ENCODE measurements around the gene SSU72.

Gene SSU72

DNA sequence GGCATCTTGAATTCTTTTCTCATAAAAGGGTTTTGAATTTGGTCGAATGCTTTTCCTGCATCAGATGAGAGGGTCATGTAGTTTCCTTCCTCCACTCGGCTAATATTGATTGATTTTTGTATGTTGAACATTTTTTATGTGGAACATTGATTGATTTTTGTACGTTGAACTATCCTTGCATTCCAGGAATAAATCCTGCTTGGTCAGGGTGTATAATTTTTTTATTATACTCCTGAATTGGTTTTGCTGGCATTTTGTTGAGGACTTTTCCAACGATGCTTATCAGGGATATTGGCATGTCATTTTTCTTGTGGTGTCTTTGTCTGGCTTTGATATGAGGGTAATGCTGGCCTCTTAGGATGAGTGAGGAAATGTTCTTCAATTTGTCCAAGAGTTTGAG is 42.7 kb downstream of the SSU72 start:
- H3K4me2 ChIP-seq (ENCODE audit: low read length), result no peak overlapping the region
- no peak overlapping the region for H3K9ac ChIP-seq (ENCODE audit: low read length)
- H2BK5ac ChIP-seq (ENCODE audit: low read length), result no peak overlapping the region
- no peaks in the 10 kb centered on the region for H3K79me1 ChIP-seq (ENCODE audit: low read length)
- no peak overlapping the region for H3K27ac ChIP-seq (ENCODE audit: low read depth, low read length)
- no peaks in the 10 kb centered on the region for H3K4me1 ChIP-seq (ENCODE audit: control insufficient read depth, low read depth, low read length)
- no peak overlapping the region for H3K4me3 ChIP-seq (ENCODE audit: low read length)
- no peak overlapping the region for H3K18ac ChIP-seq (ENCODE audit: low read length)
- no CpG with 5 or more reads among the region's 4 CpGs for WGBS (ENCODE audit: extremely low coverage, insufficient coverage, low lambda C conversion rate)
- no peak overlapping the region for H3K4ac ChIP-seq (ENCODE audit: low read depth, low read length)
- no peak overlapping the region for H3K56ac ChIP-seq (ENCODE audit: low read length)
- peaks cover 3% of the 10 kb centered on the region for H3K36me3 ChIP-seq (ENCODE audit: control insufficient read depth, insufficient read depth, low read length)
- no peaks in the 10 kb centered on the region for H3K27me3 ChIP-seq (ENCODE audit: insufficient read depth, low read length, poor library complexity)
- no peak overlapping the region for H2AK5ac ChIP-seq (ENCODE audit: low read length)
- no peaks in the 10 kb centered on the region for H3K79me2 ChIP-seq (ENCODE audit: control insufficient read depth, insufficient read depth, low read length)
- H4K8ac ChIP-seq (ENCODE audit: low read depth, low read length), result no peak overlapping the region
- H2BK15ac ChIP-seq (replicated peaks; ENCODE audit: low read depth), result no peak overlapping the region
- H4K5ac ChIP-seq (ENCODE audit: low read length), result no peak overlapping the region
- no peak for DNase-seq
- H2BK120ac ChIP-seq (ENCODE audit: low read depth, low read length), result no peak overlapping the region
- H3K23ac ChIP-seq (ENCODE audit: low read length), result no peak overlapping the region

DNA sequence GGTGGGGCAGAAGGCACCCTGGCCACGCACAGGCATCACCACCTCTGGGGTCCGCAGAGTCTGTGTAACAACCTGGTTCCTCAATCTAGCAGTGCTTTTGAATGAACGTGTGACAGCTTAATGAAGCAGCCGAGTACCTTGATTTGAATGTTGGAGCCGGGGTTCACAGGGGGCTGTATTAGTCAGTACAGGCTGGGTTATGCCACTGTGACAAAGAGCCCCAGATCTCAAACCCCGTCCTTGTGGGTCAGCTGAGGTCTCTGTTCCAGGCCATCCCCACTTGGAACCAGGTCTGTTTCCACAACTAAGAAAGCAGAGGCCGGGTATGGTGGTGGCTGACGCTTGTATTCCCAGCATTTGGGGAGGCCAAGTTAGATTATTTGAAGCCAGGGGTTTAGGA is 44.7 kb downstream of the SSU72 start:
- Histone ChIP-seq H3K4ac (ENCODE audit: low read depth, low read length) (no peak overlapping the region), H3K4me3 (ENCODE audit: low read length) (no peak overlapping the region), H3K4me1 (ENCODE audit: control insufficient read depth, low read depth, low read length) (no peaks in the 10 kb centered on the region), H3K27ac (ENCODE audit: low read depth, low read length) (no peak overlapping the region), H4K8ac (ENCODE audit: low read depth, low read length) (no peak overlapping the region), H3K56ac (ENCODE audit: low read length) (no peak overlapping the region), H3K79me1 (ENCODE audit: low read length) (no peaks in the 10 kb centered on the region), H3K18ac (ENCODE audit: low read length) (no peak overlapping the region), H3K23ac (ENCODE audit: low read length) (no peak overlapping the region), H3K4me2 (ENCODE audit: low read length) (no peak overlapping the region), H2BK120ac (ENCODE audit: low read depth, low read length) (no peak overlapping the region), H2BK5ac (ENCODE audit: low read length) (no peak overlapping the region), H3K27me3 (ENCODE audit: insufficient read depth, low read length, poor library complexity) (no peaks in the 10 kb centered on the region), H4K5ac (ENCODE audit: low read length) (no peak overlapping the region), H2BK15ac (replicated peaks; ENCODE audit: low read depth) (no peak overlapping the region), H2AK5ac (ENCODE audit: low read length) (no peak overlapping the region), H3K36me3 (ENCODE audit: control insufficient read depth, insufficient read depth, low read length) (peaks cover 3% of the 10 kb centered on the region), H3K79me2 (ENCODE audit: control insufficient read depth, insufficient read depth, low read length) (no peaks in the 10 kb centered on the region), H3K9ac (ENCODE audit: low read length) (no peak overlapping the region)
- WGBS (ENCODE audit: extremely low coverage, insufficient coverage, low lambda C conversion rate), result no CpG with 5 or more reads among the region's 8 CpGs
- no peak for DNase-seq

DNA sequence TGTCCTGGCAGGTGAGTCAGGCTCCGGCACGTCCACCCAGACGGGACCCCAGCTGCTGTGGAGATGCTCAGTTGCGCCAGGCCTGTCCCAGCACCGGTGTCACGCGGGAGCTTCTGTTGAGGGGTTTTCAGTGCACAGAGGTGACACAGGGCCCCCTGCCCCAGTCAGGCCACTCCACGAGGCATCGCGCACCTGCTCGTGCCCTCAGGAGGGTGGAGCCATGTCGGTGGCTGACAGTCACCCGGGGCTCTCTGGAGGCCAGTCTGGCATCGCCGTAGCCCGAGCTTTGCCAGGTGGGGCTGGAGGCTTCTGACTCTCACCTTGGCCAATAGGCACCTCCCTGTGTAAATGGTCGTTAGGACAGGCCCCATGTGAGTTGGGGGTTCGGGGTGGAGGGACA is 45.3 kb downstream of the SSU72 start:
- Histone ChIP-seq H2BK15ac (replicated peaks; ENCODE audit: low read depth) (no peak overlapping the region), H3K23ac (ENCODE audit: low read length) (no peak overlapping the region), H3K27ac (ENCODE audit: low read depth, low read length) (no peak overlapping the region), H3K79me2 (ENCODE audit: control insufficient read depth, insufficient read depth, low read length) (no peaks in the 10 kb centered on the region), H2BK5ac (ENCODE audit: low read length) (no peak overlapping the region), H3K4ac (ENCODE audit: low read depth, low read length) (no peak overlapping the region), H4K8ac (ENCODE audit: low read depth, low read length) (no peak overlapping the region), H3K9ac (ENCODE audit: low read length) (no peak overlapping the region), H3K4me3 (ENCODE audit: low read length) (no peak overlapping the region), H3K4me2 (ENCODE audit: low read length) (no peak overlapping the region), H2BK120ac (ENCODE audit: low read depth, low read length) (no peak overlapping the region), H3K79me1 (ENCODE audit: low read length) (no peaks in the 10 kb centered on the region), H4K5ac (ENCODE audit: low read length) (no peak overlapping the region), H3K27me3 (ENCODE audit: insufficient read depth, low read length, poor library complexity) (no peaks in the 10 kb centered on the region), H3K56ac (ENCODE audit: low read length) (no peak overlapping the region), H2AK5ac (ENCODE audit: low read length) (no peak overlapping the region), H3K4me1 (ENCODE audit: control insufficient read depth, low read depth, low read length) (no peaks in the 10 kb centered on the region), H3K36me3 (ENCODE audit: control insufficient read depth, insufficient read depth, low read length) (peaks cover 3% of the 10 kb centered on the region), H3K18ac (ENCODE audit: low read length) (no peak overlapping the region)
- no CpG with 5 or more reads among the region's 18 CpGs for WGBS (ENCODE audit: extremely low coverage, insufficient coverage, low lambda C conversion rate)
- no peak for DNase-seq

DNA sequence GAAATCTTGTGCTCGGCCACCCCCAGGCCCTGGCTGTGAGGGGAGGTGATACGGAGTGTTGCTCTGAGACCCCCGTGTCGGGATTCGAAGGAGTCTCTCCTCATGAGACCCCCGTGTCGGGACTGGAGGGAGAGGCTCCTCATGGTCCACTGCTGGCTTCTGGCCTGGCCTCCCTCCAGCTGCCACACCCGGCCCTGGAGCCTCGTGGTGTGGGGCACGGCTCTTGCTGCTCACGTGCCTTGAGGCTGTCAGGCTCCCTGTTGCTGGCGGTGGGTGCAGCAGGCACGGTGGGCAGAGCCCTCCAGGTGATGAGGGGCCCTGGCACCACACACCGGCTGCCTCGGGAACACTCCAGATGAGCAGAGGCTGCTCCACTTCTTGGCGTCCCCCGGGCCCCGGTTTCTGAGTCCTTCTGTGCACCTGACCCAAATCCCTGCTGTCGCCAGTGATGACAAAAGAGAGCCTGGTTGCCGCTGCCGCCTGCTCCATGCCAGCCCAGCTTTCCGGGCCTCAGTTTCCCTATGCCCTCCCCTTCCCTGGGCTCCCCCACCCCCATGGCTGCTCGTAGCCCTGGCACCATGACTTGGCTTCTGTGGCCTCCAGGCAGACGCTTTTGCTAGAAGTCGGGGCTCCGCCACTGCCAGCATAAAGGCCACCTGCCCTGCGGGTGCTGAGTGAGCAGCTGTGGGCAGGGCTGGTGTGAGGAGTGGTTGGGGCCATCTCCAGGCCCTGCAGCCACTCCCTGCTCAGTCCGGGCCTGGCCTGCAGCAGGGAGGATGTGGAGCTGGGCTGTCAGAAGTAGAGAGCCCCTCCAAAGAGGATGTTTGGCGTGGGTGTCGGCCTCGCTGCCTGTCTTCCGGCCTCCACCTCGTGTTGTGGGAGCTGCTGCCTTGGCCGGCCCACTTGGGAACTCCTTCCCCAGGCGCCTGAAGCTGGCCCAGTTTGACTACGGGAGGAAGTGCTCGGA is 46.1 kb downstream of the SSU72 start:
- H3K4ac ChIP-seq (ENCODE audit: low read depth, low read length), result no peak overlapping the region
- H3K79me1 ChIP-seq (ENCODE audit: low read length), result no peaks in the 10 kb centered on the region
- no peak overlapping the region for H3K4me3 ChIP-seq (ENCODE audit: low read length)
- H3K27me3 ChIP-seq (ENCODE audit: insufficient read depth, low read length, poor library complexity), result no peaks in the 10 kb centered on the region
- no peak overlapping the region for H3K27ac ChIP-seq (ENCODE audit: low read depth, low read length)
- no peak overlapping the region for H3K56ac ChIP-seq (ENCODE audit: low read length)
- no peak overlapping the region for H3K23ac ChIP-seq (ENCODE audit: low read length)
- H2BK120ac ChIP-seq (ENCODE audit: low read depth, low read length), result no peak overlapping the region
- no peak overlapping the region for H4K8ac ChIP-seq (ENCODE audit: low read depth, low read length)
- no peak overlapping the region for H2BK5ac ChIP-seq (ENCODE audit: low read length)
- no peak overlapping the region for H3K4me2 ChIP-seq (ENCODE audit: low read length)
- DNase-seq, result no peak
- no peaks in the 10 kb centered on the region for H3K4me1 ChIP-seq (ENCODE audit: control insufficient read depth, low read depth, low read length)
- no peak overlapping the region for H2BK15ac ChIP-seq (replicated peaks; ENCODE audit: low read depth)
- H4K5ac ChIP-seq (ENCODE audit: low read length), result no peak overlapping the region
- H3K36me3 ChIP-seq (ENCODE audit: control insufficient read depth, insufficient read depth, low read length), result peaks cover 3% of the 10 kb centered on the region
- no CpG with 5 or more reads among the region's 37 CpGs for WGBS (ENCODE audit: extremely low coverage, insufficient coverage, low lambda C conversion rate)
- no peak overlapping the region for H3K18ac ChIP-seq (ENCODE audit: low read length)
- H3K9ac ChIP-seq (ENCODE audit: low read length), result no peak overlapping the region
- no peak overlapping the region for H2AK5ac ChIP-seq (ENCODE audit: low read length)
- no peaks in the 10 kb centered on the region for H3K79me2 ChIP-seq (ENCODE audit: control insufficient read depth, insufficient read depth, low read length)

DNA sequence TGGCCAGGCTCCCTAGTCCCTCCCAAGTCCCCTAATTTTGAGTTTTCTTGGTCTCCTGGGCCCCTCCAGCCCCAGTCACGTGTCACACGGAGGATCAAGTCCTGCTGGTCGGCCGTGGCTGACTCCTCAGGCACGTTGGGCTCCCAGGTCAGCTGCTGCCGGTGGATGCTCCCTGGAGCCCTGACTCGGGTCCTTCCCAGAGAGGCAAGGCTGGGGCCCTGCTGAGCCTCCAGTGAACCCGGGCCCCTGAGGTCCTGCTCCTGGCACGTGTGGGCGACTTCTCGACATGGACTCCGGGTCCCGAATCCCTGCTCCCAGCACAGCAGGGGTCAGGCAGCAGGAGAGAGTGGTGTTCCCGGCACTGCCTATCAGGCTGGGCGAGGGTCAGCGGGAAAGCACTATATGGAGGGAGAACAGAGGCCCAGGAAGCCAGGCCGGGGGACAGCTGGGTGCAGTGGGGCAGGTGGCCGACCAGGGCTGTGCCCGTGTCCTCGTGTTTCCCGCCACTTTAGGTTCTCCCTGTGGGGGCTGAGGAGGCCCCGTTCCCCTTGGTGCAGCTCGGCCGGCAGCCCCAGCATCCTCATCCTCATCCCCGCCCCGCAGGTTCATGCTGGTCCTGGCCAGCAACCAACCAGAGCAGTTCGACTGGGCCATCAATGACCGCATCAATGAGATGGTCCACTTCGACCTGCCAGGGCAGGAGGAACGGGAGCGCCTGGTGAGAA is 47.4 kb downstream of the SSU72 start:
- no CpG with 5 or more reads among the region's 31 CpGs for WGBS (ENCODE audit: extremely low coverage, insufficient coverage, low lambda C conversion rate)
- no peak overlapping the region for H4K5ac ChIP-seq (ENCODE audit: low read length)
- no peak overlapping the region for H2BK120ac ChIP-seq (ENCODE audit: low read depth, low read length)
- H3K23ac ChIP-seq (ENCODE audit: low read length), result no peak overlapping the region
- no peak overlapping the region for H2BK5ac ChIP-seq (ENCODE audit: low read length)
- no peak overlapping the region for H2AK5ac ChIP-seq (ENCODE audit: low read length)
- no peak overlapping the region for H3K4me2 ChIP-seq (ENCODE audit: low read length)
- H3K4me1 ChIP-seq (ENCODE audit: control insufficient read depth, low read depth, low read length), result no peaks in the 10 kb centered on the region
- no peaks in the 10 kb centered on the region for H3K27me3 ChIP-seq (ENCODE audit: insufficient read depth, low read length, poor library complexity)
- no peak overlapping the region for H3K56ac ChIP-seq (ENCODE audit: low read length)
- no peak overlapping the region for H3K9ac ChIP-seq (ENCODE audit: low read length)
- peaks cover 3% of the 10 kb centered on the region for H3K36me3 ChIP-seq (ENCODE audit: control insufficient read depth, insufficient read depth, low read length)
- H3K18ac ChIP-seq (ENCODE audit: low read length), result no peak overlapping the region
- no peaks in the 10 kb centered on the region for H3K79me1 ChIP-seq (ENCODE audit: low read length)
- no peak overlapping the region for H3K27ac ChIP-seq (ENCODE audit: low read depth, low read length)
- no peak overlapping the region for H3K4ac ChIP-seq (ENCODE audit: low read depth, low read length)
- H3K4me3 ChIP-seq (ENCODE audit: low read length), result no peak overlapping the region
- no peak overlapping the region for H2BK15ac ChIP-seq (replicated peaks; ENCODE audit: low read depth)
- H3K79me2 ChIP-seq (ENCODE audit: control insufficient read depth, insufficient read depth, low read length), result no peaks in the 10 kb centered on the region
- H4K8ac ChIP-seq (ENCODE audit: low read depth, low read length), result no peak overlapping the region
- no peak for DNase-seq
